OCI-LY1 (cell line): ENCODE data around the gene THOC5.

Source experiments
- H2AFZ ChIP-seq: fragments of 200-600 bp; sonication (generic), shearing (Covaris generic); 2 replicates; pipeline ENCODE4 v1.6.0; 2014; ENCODE audit warnings: antibody characterized with exemption, mild to moderate bottlenecking, low read length
- H3F3A ChIP-seq: fragments of 200-600 bp; sonication (generic), shearing (Covaris generic); 2 replicates; pipeline ENCODE4 v1.6.0; 2014; ENCODE audit warnings: mild to moderate bottlenecking, antibody characterized with exemption, low read length, moderate library complexity; ENCODE audit not compliant: insufficient read depth
- H3K27ac ChIP-seq: fragments of 200-600 bp; sonication (generic); 2 replicates; pipeline ENCODE4 v1.5.1; 2014; ENCODE audit warnings: low read length, mixed run types, mild to moderate bottlenecking, low read depth; ENCODE audit not compliant: poor library complexity, severe bottlenecking
- H3K27me3 ChIP-seq: fragments of 200-600 bp; sonication (generic); 2 replicates; pipeline ENCODE4 v1.6.0; 2014; ENCODE audit warnings: antibody characterized with exemption, mild to moderate bottlenecking, low read length, moderate library complexity; ENCODE audit not compliant: insufficient read depth
- H3K36me3 ChIP-seq: fragments of 200-600 bp; sonication (generic); 2 replicates; pipeline ENCODE4 v1.6.1; 2014; ENCODE audit warnings: mild to moderate bottlenecking, antibody characterized with exemption, low read length, moderate library complexity, mixed read lengths; ENCODE audit not compliant: insufficient read depth
- H3K4me1 ChIP-seq: fragments of 200-600 bp; sonication (generic); 2 replicates; pipeline ENCODE4 v1.5.1; 2014; ENCODE audit warnings: mild to moderate bottlenecking, low read length, moderate library complexity; ENCODE audit not compliant: insufficient read depth, severe bottlenecking
- H3K4me2 ChIP-seq: fragments of 200-600 bp; sonication (generic), shearing (Covaris generic); 2 replicates; pipeline ENCODE4 v1.6.1; 2014; ENCODE audit warnings: low read length
- H3K4me3 ChIP-seq: fragments of 200-600 bp; sonication (generic); 2 replicates; pipeline ENCODE4 v1.5.1; 2014; ENCODE audit warnings: low read length, low read depth, mild to moderate bottlenecking, mixed read lengths; ENCODE audit not compliant: poor library complexity, severe bottlenecking
- H3K79me2 ChIP-seq: fragments of 200-600 bp; shearing (Covaris generic); 2 replicates; pipeline ENCODE4 v1.6.1; 2016; ENCODE audit warnings: mixed run types, low read length, mixed read lengths; ENCODE audit not compliant: insufficient read depth
- H3K9ac ChIP-seq: fragments of 200-600 bp; sonication (generic), shearing (Covaris generic); 2 replicates; pipeline ENCODE4 v1.6.1; 2014; ENCODE audit warnings: mild to moderate bottlenecking, low read length, mixed read lengths
- H3K9me2 ChIP-seq: fragments of 200-600 bp; sonication (generic), shearing (Covaris generic); 2 replicates; pipeline ENCODE4 v1.6.1; 2014; ENCODE audit warnings: low read depth, mild to moderate bottlenecking, low read length, mixed read lengths
- H3K9me3 ChIP-seq: fragments of 200-600 bp; shearing (Covaris generic); 2 replicates; pipeline ENCODE4 v1.6.1; 2014; ENCODE audit warnings: low read length, mixed read lengths
- H4K20me1 ChIP-seq: fragments of 200-600 bp; sonication (generic), shearing (Covaris generic); 2 replicates; pipeline ENCODE4 v1.6.0; 2016; ENCODE audit warnings: mild to moderate bottlenecking, low read length; ENCODE audit not compliant: insufficient read depth
- CTCF ChIP-seq: fragments of 200-600 bp; sonication (generic), shearing (Covaris generic); IDR thresholded peaks from 2 replicates; pipeline ENCODE4 v1.5.1; 2017; ENCODE audit warnings: mild to moderate bottlenecking, antibody characterized with exemption, low read length, moderate library complexity, mixed read lengths
- EZH2 ChIP-seq: fragments of 200-600 bp; sonication (generic), shearing (Covaris generic); IDR thresholded peaks from 2 replicates; pipeline ENCODE4 v1.8.0; 2017; ENCODE audit warnings: borderline replicate concordance, mixed run types, mild to moderate bottlenecking, antibody characterized with exemption, low read length, moderate library complexity, mixed read lengths

The THOC5 gene

GRCh38 chr22:29541845-29542244 is 11.7 kb downstream of the THOC5 start:
- H3K27me3 ChIP-seq = no peaks in the 10 kb centered on the region
- H3K4me2 ChIP-seq = no peak overlapping the region
- H3K9me3 ChIP-seq = no peaks in the 10 kb centered on the region
- no peaks in the 10 kb centered on the region for H3K9me2 ChIP-seq
- no peaks in the 10 kb centered on the region for H3F3A ChIP-seq
- H3K9ac ChIP-seq = no peak overlapping the region
- H3K79me2 ChIP-seq = no peaks in the 10 kb centered on the region
- TF ChIP-seq CTCF (no peak), EZH2 (no peak)
- no peak overlapping the region for H2AFZ ChIP-seq
- peak overlapping the region; percentile 14 for H3K27ac ChIP-seq
- H3K4me1 ChIP-seq = no peaks in the 10 kb centered on the region
- H3K36me3 ChIP-seq = peaks cover 84% of the 10 kb centered on the region
- H4K20me1 ChIP-seq = no peaks in the 10 kb centered on the region
- no peak overlapping the region for H3K4me3 ChIP-seq

DNA sequence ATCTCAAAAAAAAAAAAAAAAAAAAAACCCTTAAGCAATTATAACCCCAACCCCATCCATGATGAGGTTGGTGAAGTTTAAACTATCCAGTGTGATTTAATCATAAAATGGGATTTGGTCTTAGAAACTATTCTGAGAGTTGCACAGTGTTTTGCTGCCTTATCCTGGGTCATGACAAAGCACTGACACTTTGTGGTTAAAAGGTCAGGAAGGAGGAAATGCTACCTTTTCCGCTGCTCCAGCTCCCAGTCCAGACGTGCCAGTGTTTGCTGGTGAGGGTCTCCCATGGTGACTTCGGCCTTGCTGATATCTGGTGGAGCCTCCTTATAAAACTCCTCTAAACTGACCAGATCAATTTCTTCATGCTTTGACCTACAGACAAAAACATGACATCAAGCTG is 14.5 kb downstream of the THOC5 start:
- Histone ChIP-seq H3K27ac (no peak overlapping the region), H3F3A (no peaks in the 10 kb centered on the region), H3K9me3 (no peaks in the 10 kb centered on the region), H3K9ac (no peak overlapping the region), H3K4me3 (no peak overlapping the region), H4K20me1 (no peaks in the 10 kb centered on the region), H3K9me2 (no peaks in the 10 kb centered on the region), H3K4me2 (no peak overlapping the region), H3K79me2 (no peaks in the 10 kb centered on the region), H3K27me3 (no peaks in the 10 kb centered on the region), H3K4me1 (no peaks in the 10 kb centered on the region), H2AFZ (no peak overlapping the region), H3K36me3 (peaks cover 86% of the 10 kb centered on the region)
- no peak for TF ChIP-seq EZH2
- TF ChIP-seq CTCF = no peak

- H3K27me3 ChIP-seq = no peaks in the 10 kb centered on the region
- no peaks in the 10 kb centered on the region for H3F3A ChIP-seq
- peaks cover 90% of the 10 kb centered on the region for H3K36me3 ChIP-seq
- no peaks in the 10 kb centered on the region for H3K79me2 ChIP-seq
- no peak overlapping the region for H3K9ac ChIP-seq
- no peak overlapping the region for H3K4me3 ChIP-seq
- no peak overlapping the region for H2AFZ ChIP-seq
- no peaks in the 10 kb centered on the region for H3K9me2 ChIP-seq
- H4K20me1 ChIP-seq = no peaks in the 10 kb centered on the region
- TF ChIP-seq EZH2 = no peak
- TF ChIP-seq CTCF = no peak
- no peak overlapping the region for H3K27ac ChIP-seq
- no peak overlapping the region for H3K4me2 ChIP-seq
- H3K9me3 ChIP-seq = no peaks in the 10 kb centered on the region
- no peaks in the 10 kb centered on the region for H3K4me1 ChIP-seq
Observed at GRCh38 chr22:29536411-29536810, 17.1 kb downstream of the THOC5 start.
